Measurements from ENCODE around the gene GAA. TPM values are rescaled to one million over a fixed set of nuclear protein-coding genes. Genes with fewer than 3 reads are reported as not detected.

GAA gene
- total RNA-seq, 1 donor, result 76.7 TPM

DNA sequence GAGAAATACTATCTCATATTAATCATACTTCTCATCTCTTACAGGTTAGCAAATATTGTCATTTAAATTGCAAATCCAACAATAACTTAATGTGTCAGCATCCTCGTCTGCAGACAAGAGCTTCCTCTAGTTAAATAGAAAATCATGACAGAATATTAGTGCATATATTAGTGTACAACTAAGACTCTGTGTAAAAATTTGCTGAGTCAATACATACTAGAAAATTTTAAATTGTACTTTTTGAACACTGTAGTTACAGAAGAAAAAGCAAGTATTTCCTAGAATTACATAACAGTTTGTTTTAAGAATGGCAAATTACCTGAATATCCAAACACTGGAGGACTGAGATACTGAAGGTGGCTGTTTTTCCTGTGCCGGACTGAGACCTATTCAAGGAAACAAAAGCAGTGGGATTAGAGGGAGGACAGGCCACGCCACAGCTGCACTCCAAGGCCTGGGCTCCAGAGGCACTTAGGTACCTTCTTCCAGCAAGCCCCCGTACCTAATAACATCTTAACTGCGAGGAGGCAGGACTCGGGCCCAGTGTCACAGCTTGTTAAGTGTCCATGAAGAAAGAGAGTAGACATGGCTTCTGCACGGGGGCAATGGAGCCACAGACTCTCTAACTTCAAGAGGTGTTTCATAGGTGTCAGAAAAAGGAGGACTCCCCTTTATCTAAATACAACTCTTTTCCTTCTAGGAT lies 40.2 kb downstream of the GAA start:
- Histone ChIP-seq H3K4me1 (ENCODE audit: insufficient read depth, low read length) (peaks cover 15% of the 10 kb centered on the region), H3K4me3 (ENCODE audit: insufficient read depth, low read length) (no peak overlapping the region), H4K20me1 (ENCODE audit: insufficient read depth, low read length) (peaks cover 30% of the 10 kb centered on the region), H3K27ac (ENCODE audit: low read depth, low read length) (no peak overlapping the region), H2AFZ (ENCODE audit: low read length) (no peak overlapping the region), H3K36me3 (ENCODE audit: insufficient read depth, low read length) (peaks cover 79% of the 10 kb centered on the region), H3K9me3 (ENCODE audit: low read depth, low read length) (no peaks in the 10 kb centered on the region), H3K27me3 (ENCODE audit: insufficient read depth, low read length) (no peaks in the 10 kb centered on the region), H3K79me2 (ENCODE audit: insufficient read depth, low read length) (peaks cover 48% of the 10 kb centered on the region), H3K4me2 (ENCODE audit: insufficient read depth, low read length) (no peak overlapping the region)
- DNase-seq (ENCODE audit: insufficient read length, low spot score, missing footprints), result no peak
- TF ChIP-seq, protein P1, sequence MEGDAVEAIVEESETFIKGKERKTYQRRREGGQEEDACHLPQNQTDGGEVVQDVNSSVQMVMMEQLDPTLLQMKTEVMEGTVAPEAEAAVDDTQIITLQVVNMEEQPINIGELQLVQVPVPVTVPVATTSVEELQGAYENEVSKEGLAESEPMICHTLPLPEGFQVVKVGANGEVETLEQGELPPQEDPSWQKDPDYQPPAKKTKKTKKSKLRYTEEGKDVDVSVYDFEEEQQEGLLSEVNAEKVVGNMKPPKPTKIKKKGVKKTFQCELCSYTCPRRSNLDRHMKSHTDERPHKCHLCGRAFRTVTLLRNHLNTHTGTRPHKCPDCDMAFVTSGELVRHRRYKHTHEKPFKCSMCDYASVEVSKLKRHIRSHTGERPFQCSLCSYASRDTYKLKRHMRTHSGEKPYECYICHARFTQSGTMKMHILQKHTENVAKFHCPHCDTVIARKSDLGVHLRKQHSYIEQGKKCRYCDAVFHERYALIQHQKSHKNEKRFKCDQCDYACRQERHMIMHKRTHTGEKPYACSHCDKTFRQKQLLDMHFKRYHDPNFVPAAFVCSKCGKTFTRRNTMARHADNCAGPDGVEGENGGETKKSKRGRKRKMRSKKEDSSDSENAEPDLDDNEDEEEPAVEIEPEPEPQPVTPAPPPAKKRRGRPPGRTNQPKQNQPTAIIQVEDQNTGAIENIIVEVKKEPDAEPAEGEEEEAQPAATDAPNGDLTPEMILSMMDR (IDR thresholded peaks at IDR 0.05; ENCODE audit: extremely low read depth, low read depth, low read length), result no peak

DNA sequence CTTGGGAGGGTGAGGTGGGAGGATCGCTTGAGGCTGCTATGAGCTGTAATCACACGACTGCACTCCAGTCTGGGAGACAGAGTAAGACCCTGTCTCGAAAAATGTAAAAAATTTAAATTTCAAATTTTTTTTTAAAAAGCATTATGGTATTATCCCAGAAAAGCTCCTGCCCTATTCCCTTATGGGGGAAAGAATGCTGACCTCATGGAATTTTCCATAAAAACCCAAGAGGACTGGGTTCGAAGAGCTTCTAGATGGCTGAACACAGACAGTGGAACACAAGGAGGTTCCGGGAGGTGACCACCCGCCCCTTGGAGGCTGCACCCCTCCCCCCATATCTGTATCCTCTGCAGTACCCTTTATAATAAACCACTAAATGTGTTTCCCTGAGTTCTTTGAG lies 41.5 kb downstream of the GAA start:
- H2AFZ ChIP-seq (ENCODE audit: low read length), result no peak overlapping the region
- H3K36me3 ChIP-seq (ENCODE audit: insufficient read depth, low read length), result peaks cover 66% of the 10 kb centered on the region
- H3K4me1 ChIP-seq (ENCODE audit: insufficient read depth, low read length), result peaks cover 15% of the 10 kb centered on the region
- DNase-seq (ENCODE audit: insufficient read length, low spot score, missing footprints), result no peak
- H3K79me2 ChIP-seq (ENCODE audit: insufficient read depth, low read length), result peaks cover 58% of the 10 kb centered on the region
- TF ChIP-seq, protein P1 (IDR thresholded peaks at IDR 0.05; ENCODE audit: extremely low read depth, low read depth, low read length), result no peak
- H4K20me1 ChIP-seq (ENCODE audit: insufficient read depth, low read length), result peaks cover 30% of the 10 kb centered on the region
- H3K4me2 ChIP-seq (ENCODE audit: insufficient read depth, low read length), result no peak overlapping the region
- no peaks in the 10 kb centered on the region for H3K9me3 ChIP-seq (ENCODE audit: low read depth, low read length)
- H3K27me3 ChIP-seq (ENCODE audit: insufficient read depth, low read length), result no peaks in the 10 kb centered on the region
- H3K27ac ChIP-seq (ENCODE audit: low read depth, low read length), result no peak overlapping the region
- H3K4me3 ChIP-seq (ENCODE audit: insufficient read depth, low read length), result no peak overlapping the region

DNA sequence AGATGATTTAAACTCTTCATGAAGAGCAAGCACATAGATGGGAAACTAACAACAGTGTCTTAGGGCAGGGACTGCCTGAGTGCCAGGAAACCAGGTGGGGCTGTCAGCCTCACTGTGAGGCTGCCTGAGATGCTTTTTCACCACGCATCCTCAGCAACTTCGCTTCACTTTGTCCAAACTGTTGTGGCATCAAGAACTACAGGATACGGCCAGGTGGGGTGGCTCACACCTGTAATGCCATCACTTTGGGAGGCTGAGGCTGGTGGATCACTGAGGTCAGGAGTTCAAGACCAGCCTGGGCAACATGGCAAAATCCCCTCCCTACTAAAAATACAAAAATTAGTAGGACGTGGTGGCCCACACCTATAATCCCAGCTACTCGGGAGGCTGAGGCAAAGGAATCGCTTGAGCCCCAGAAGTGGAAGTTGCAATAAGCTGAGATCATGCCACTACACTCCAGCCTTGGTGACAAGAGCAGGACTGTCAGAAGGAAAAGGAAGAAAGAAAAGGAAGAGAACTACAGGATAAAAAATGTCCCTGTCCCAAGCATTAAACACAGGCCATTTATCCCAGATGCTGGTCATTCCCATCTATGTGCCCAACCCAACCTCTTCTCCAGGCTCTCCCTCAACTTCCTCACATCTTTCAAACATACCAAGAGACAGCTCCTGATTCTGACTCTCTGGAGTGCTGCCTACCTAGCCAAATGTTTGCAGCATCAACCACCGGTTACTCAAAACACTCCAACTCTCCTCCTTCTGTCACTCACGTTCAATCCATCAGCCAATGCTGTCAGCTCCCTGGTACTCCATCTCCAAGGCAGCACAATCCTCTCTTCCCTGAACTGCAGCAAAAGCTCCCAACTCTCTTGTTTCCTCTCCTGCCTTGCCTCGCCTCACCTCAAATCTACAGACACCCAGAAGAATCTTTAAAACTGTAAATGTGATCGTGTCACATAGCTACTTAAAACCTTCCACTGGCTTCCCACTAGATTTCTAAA lies 44.0 kb downstream of the GAA start:
- Histone ChIP-seq H3K79me2 (ENCODE audit: insufficient read depth, low read length) (peaks cover 63% of the 10 kb centered on the region), H2AFZ (ENCODE audit: low read length) (no peak overlapping the region), H4K20me1 (ENCODE audit: insufficient read depth, low read length) (peaks cover 30% of the 10 kb centered on the region), H3K4me3 (ENCODE audit: insufficient read depth, low read length) (peak overlapping the region; percentile 97), H3K4me2 (ENCODE audit: insufficient read depth, low read length) (peak overlapping the region; percentile 84), H3K27ac (ENCODE audit: low read depth, low read length) (peak overlapping the region; percentile 77), H3K36me3 (ENCODE audit: insufficient read depth, low read length) (peaks cover 42% of the 10 kb centered on the region), H3K27me3 (ENCODE audit: insufficient read depth, low read length) (no peaks in the 10 kb centered on the region), H3K4me1 (ENCODE audit: insufficient read depth, low read length) (peaks cover 21% of the 10 kb centered on the region), H3K9me3 (ENCODE audit: low read depth, low read length) (no peaks in the 10 kb centered on the region)
- TF ChIP-seq, protein P1 (IDR thresholded peaks at IDR 0.05; ENCODE audit: extremely low read depth, low read depth, low read length), result no peak
- DNase-seq (ENCODE audit: insufficient read length, low spot score, missing footprints), result peak; percentile 77
